Lower lobe of right lung (tissue), 2 donors: ENCODE measurements around the gene ERP27. TPM values are rescaled to one million over a fixed set of nuclear protein-coding genes. Genes with fewer than 3 reads are reported as not detected.
A peak's percentile ranks its signal among the peaks of the same experiment; 100 is the strongest.

ENCODE experiments used
- ATAC-seq, 2 donors: fragments of 200-7000 bp; cut with Tn5 transposase; one replicate each; pipeline ENCODE4 v1.9.1; 2020 to 2022; ENCODE audit warnings: mild to moderate bottlenecking in 2 of 2, moderate library complexity in 2 of 2
- DNase-seq: peaks from one replicate; pipeline ENCODE4 v3.0.0-alpha.2; 2020
- H3K27ac ChIP-seq: fragments of 200-600 bp; one replicate; pipeline ENCODE4 v1.8.0; 2022
- H3K27me3 ChIP-seq: fragments of 200-600 bp; one replicate; pipeline ENCODE4 v1.8.0; 2022; ENCODE audit warnings: low read depth
- H3K36me3 ChIP-seq: fragments of 200-600 bp; one replicate; pipeline ENCODE4 v1.8.0; 2022; ENCODE audit warnings: mild to moderate bottlenecking
- H3K4me1 ChIP-seq: fragments of 200-600 bp; one replicate; pipeline ENCODE4 v1.8.0; 2022
- H3K4me3 ChIP-seq: fragments of 200-600 bp; one replicate; pipeline ENCODE4 v1.8.0; 2022; ENCODE audit warnings: mild to moderate bottlenecking
- H3K9me3 ChIP-seq: fragments of 200-600 bp; one replicate; pipeline ENCODE4 v1.8.0; 2022
- intact Hi-C: fragments of 100-400 bp; cut with DNase I; formaldehyde crosslinking; loops from one replicate; pipeline ENCODE4 v1.11.0; 2022
- total RNA-seq: library from RNA; stranded (reverse); fragmentation: NEBNext Ultra II Directional; extraction: Animal tissue kit (Norgen Biotek cat#: 25700); gene quantifications from one replicate; pipeline ENCODE4 v1.2.1, GENCODE V29; 2021
- TF ChIP-seq, protein P1 (sequence below): fragments of 200-600 bp; IDR thresholded peaks from one replicate; pipeline ENCODE4 v1.8.0; 2022; ENCODE audit warnings: antibody characterized with exemption, mild to moderate bottlenecking
- donor health status: DM: no; HTN: yes; CAD: no; lungs with severe emphysema.

Gene ERP27
- total RNA-seq, 1 donor from 2014 or later, result 16.2 TPM

DNA sequence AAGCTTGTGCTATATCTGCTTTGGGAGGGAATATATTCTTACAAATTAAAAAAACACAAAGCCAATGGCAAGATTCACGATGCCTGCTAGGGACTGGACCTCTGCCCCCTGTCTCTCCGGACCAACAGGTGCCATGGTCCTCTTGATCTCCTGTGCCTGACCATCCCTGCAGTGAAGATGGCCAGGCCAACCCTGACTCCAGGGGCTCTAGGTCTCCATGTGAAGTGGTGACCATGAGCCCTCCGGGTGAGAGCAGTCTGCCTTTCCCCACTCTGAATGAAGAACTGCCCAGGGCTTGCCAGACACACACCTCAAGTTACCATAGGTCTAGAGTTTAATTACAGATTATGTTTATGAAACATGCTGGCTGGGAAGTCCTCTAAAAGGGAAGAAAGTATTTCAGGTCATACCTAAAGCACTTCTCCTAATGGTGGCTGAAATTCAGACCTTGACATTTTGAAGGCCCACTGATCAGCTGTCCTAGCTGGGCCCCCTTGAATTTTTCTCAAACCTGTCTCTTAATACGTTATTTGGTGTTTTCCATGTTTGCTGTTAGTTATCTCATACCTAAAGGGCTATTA lies 21.7 kb upstream of the ERP27 start:
- Histone ChIP-seq H3K36me3 (no peaks in the 10 kb centered on the region), H3K4me3 (peak overlapping the region; percentile 59), H3K9me3 (no peaks in the 10 kb centered on the region), H3K27me3 (no peaks in the 10 kb centered on the region), H3K27ac (peak overlapping the region; percentile 85), H3K4me1 (peaks cover 60% of the 10 kb centered on the region)
- no peak for DNase-seq
- peak in 1 of 2 donors; percentile 2 for ATAC-seq
- intact Hi-C loops, result no loop called here
- TF ChIP-seq, protein P1, sequence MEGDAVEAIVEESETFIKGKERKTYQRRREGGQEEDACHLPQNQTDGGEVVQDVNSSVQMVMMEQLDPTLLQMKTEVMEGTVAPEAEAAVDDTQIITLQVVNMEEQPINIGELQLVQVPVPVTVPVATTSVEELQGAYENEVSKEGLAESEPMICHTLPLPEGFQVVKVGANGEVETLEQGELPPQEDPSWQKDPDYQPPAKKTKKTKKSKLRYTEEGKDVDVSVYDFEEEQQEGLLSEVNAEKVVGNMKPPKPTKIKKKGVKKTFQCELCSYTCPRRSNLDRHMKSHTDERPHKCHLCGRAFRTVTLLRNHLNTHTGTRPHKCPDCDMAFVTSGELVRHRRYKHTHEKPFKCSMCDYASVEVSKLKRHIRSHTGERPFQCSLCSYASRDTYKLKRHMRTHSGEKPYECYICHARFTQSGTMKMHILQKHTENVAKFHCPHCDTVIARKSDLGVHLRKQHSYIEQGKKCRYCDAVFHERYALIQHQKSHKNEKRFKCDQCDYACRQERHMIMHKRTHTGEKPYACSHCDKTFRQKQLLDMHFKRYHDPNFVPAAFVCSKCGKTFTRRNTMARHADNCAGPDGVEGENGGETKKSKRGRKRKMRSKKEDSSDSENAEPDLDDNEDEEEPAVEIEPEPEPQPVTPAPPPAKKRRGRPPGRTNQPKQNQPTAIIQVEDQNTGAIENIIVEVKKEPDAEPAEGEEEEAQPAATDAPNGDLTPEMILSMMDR, result no peak

DNA sequence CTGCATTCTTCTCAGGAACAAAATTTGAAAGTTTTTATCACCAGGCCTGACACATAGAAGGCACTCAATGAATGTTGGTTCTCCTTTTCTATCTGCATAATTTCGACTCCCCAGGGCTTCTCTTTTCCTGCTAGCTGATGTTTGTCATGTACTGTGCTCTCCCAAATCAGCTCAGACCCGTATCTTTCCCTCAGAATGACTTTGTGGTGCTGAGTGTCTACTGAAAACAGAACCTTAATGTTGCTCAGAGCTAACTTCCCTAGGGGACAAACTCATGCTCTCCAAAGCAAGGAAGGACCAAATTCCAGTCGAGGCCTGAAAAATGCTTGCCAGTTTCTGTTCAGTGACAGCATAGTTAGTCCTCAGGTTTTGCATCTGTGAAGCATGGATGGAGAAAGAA lies 21.1 kb upstream of the ERP27 start:
- Histone ChIP-seq H3K4me1 (peaks cover 65% of the 10 kb centered on the region), H3K36me3 (no peaks in the 10 kb centered on the region), H3K9me3 (no peaks in the 10 kb centered on the region), H3K27me3 (no peaks in the 10 kb centered on the region), H3K4me3 (peak overlapping the region; percentile 59), H3K27ac (peak overlapping the region; percentile 85)
- ATAC-seq (no peak), DNase-seq (no peak)
- intact Hi-C loops, result no loop called here
- TF ChIP-seq, protein P1, result no peak

DNA sequence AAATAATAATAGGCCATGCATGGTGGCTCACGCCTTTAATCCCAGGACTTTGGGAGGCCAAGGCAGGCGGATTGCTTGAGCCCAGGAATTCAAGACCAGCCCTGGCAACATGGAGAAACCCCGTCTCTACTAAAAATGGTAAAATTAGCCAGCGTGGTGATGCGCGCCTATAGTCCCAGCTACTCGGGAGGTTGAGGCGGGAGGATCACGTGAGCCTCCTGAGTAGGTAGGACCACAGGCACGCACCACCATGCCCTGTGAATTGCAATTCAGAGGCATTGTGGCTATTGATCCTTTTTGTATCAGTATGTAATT lies 20.7 kb upstream of the ERP27 start:
- Histone ChIP-seq H3K27ac (peak overlapping the region; percentile 85), H3K36me3 (no peaks in the 10 kb centered on the region), H3K27me3 (no peaks in the 10 kb centered on the region), H3K9me3 (no peaks in the 10 kb centered on the region), H3K4me3 (peak overlapping the region; percentile 59), H3K4me1 (peaks cover 69% of the 10 kb centered on the region)
- intact Hi-C loops, result no loop called here
- TF ChIP-seq, protein P1, result no peak
- ATAC-seq (no peak), DNase-seq (no peak)

DNA sequence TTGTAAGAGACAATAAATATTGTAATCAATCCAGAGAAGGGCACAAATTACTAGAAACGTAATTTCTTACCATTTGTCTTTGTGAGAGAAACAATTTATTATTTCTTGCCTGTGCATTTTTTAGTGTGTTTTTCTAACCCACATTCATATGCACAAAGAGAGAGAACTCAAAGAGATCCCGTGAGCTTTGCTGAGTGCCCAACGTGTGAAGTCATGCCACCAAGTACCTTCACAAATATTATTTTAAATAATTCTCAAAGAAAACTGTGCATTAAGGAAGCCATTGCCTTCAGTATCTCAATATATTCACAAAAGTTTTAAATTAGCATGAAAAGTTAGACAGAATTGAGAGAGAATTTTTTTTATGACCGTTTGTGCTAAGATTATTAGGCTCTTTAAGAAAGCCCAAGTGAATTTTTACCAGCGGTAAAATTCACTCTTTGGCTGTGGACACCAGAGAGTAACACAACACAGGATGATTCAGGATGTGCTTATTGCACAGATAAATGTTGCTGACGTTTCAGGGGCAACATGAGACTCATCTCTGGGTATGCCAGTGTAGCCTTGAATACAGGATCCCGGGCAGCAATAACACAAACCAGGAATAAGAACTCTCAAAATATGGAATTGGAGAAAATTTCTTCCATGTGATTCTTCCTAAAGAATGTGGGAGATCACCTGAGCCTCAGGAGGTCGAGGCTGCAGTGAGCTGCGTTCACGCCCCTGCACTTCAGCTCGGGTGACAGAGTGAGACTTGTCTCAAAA lies 20.2 kb upstream of the ERP27 start:
- H3K27me3 ChIP-seq, result no peaks in the 10 kb centered on the region
- H3K9me3 ChIP-seq, result no peaks in the 10 kb centered on the region
- peak overlapping the region; percentile 85 for H3K27ac ChIP-seq
- H3K4me3 ChIP-seq, result peak overlapping the region; percentile 59
- peaks cover 75% of the 10 kb centered on the region for H3K4me1 ChIP-seq
- ATAC-seq (no peak), DNase-seq (no peak)
- TF ChIP-seq, protein P1, result no peak
- no peaks in the 10 kb centered on the region for H3K36me3 ChIP-seq
- intact Hi-C loops, result no loop called here

DNA sequence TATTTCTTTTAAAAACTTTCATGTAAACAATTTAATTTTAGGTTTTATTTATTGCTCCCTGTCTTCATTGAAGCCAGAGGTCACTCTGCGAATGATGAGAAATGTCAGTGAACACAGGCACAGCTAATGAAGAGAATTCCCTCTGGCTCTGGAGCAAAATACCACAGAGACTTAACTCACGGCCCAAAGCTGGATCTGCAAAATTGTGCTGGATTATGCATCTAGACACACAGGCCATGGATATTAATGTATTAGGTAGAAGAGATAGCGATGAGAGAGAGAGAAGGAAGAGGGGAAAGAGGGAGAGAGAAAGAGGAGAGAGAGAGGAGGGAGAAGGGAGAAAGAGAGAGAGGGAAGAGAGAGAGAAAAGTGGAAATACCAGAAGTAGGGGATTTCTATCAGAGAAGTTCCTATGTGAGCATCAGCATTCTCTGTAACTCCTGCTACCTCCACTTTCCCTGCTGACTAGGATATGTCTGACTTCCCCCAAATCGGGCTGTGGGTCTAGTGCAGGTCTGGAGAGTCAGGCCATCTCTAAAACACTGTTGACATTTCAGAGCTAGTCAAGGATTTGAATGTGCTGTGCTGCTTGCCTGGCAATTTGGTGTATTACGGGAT lies 19.3 kb upstream of the ERP27 start:
- Histone ChIP-seq H3K27me3 (no peaks in the 10 kb centered on the region), H3K4me1 (peaks cover 81% of the 10 kb centered on the region), H3K36me3 (no peaks in the 10 kb centered on the region), H3K9me3 (no peaks in the 10 kb centered on the region), H3K27ac (peak overlapping the region; percentile 85), H3K4me3 (peak overlapping the region; percentile 59)
- DNase-seq, result no peak
- ATAC-seq, result no peak
- TF ChIP-seq, protein P1, result no peak
- intact Hi-C loops, result no loop called here
